HG03103 (cell line): ENCODE measurements around the gene MCM10.

Source experiments
- ATAC-seq: cut with Tn5 transposase; IDR thresholded peaks from one replicate; pipeline ENCODE4 v1.9.1; 2021; ENCODE audit warnings: low read depth; ENCODE audit not compliant: unreplicated experiment

Gene MCM10

DNA sequence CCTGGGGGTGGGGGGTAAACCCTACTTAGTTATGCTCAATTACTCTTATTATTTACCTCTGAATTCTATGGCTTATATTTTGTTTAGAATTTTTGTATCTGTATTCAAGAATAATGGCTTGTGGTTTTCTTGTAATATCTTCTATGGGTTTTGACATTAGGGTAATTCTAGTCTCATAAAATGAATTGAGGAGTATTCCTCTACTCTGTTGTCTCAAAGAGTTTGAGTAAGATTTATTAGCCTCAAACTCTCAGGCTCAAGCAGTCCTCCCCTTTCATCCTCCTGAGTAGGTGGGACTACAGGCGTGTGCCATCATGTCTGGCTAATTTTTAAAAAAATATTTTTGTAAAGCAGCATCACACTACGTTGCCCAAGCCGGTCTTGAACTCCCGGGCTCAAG, 92.4 kb downstream of the MCM10 start:
- no peak for ATAC-seq

DNA sequence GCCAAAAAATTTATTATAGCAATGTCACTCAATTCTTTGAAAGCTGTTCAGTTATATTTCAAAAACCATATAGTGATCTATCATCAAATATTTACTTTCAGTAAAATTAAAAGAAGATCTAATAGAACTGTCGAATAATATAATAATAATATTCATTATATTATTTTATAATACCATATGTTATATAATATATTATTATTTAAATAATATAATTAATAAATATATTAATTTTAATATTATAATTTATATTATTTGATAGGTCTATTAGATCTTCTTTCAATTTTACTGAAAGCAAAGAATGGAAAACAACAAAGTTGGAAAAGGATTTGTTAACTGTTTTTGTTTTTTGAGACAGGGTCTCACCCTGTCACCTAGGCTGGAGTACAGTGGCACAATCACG, 95.3 kb downstream of the MCM10 start:
- no peak for ATAC-seq

DNA sequence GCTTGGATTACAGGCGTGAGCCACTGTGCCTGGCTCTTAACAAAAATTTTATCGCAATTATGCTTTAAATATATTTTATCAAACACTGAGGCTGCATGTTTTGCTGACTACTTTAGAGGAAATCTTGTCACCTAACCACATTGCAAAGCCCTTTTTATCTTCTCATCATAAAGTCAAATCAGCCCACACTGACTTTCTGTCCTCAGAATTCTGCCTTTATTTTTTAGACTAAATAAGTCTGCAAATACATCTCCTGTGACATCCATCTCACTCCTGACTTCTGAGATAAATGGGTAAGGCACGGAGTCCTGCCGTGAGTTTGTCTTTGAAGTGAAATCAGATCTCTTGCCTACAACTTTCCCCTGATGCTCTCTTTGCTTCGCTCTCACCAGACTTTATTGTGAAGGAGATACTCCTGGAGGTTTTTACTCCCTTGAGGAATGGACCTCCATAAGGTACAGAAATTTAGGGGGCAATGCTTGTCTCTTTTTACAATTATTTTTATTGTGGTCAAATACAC, 96.3 kb downstream of the MCM10 start:
- ATAC-seq: no peak
